ENCODE results near the gene YTHDF1. TPM values are rescaled to one million over a fixed set of nuclear protein-coding genes. Genes with fewer than 3 reads are reported as not detected.

YTHDF1 gene
- total RNA-seq, 2 experiments from 2014 or later, result 39.3 to 41.3 TPM

DNA sequence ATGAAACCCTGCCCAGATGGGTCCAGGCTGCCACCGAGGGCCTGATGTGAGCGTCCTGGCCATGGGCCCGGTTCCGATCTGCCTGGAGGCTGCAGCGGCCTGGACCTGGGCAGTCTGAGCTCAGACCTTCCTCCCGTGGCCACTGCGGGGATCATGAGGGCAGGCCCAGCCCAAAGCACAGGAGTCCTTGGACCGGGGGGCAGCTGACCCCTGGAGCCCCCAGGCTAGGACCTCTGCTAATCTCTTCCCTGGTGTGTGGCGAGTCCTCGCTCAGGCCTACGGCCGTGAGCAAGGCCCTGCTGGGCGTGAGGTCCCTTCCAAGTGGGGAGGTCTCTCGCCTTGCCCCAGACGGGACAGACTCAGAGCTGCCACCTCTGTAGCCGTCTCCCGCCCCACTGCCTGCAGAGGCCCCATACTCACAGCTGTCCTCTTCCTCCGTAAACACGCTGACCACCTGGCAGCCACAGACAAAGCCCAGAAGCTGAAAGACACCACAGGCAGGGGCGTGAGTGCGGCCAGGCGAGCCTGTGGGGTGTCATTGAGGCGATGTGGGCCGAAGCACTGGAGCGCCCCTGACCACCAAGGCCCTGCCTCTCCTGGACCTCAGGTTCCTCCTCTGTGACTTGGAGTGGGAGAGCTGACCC, 27.8 kb upstream of the YTHDF1 start:
- Mint-ChIP-seq H3K36me3 (ENCODE audit: low read depth) (no peaks in the 10 kb centered on the region), H3K27me3 (no peaks in the 10 kb centered on the region), H3K9me3 (no peaks in the 10 kb centered on the region), H3K4me3 (no peak overlapping the region), H3K4me1 (no peaks in the 10 kb centered on the region), H3K27ac (no peak overlapping the region)
- POLR2A ChIA-PET, result no interaction called here
- CTCF ChIA-PET, result no interaction called here
- DNase-seq, result no peak

DNA sequence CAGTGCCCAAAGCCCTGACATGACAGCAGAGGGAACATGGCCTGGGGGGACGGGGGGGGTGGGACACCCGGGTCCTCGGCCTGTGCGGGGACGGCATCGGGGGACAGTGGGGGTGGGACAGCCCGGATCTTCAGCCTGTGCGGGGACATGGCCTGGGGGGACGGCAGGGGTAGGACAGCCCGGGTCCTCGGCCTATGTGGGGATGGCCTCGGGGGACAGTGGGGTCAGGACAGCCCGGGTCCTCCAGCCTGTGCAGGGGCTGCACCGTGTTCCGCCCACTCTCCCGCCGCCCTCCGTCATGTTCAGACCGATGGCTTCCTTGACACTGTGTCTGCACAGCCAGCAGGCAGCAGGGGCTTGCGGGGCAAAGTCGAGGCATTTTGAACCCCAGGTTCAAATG, 26.8 kb upstream of the YTHDF1 start:
- no peak overlapping the region for H3K4me3 Mint-ChIP-seq
- DNase-seq, result no peak
- ChIA-PET CTCF (interaction anchor here (0.6 kb wide), 1 partner anchor 19 kb away, joined by 3 read pairs; no protein-coding TSS in a partner anchor), POLR2A (no interaction called here)
- no peaks in the 10 kb centered on the region for H3K4me1 Mint-ChIP-seq
- no peaks in the 10 kb centered on the region for H3K36me3 Mint-ChIP-seq (ENCODE audit: low read depth)
- H3K27me3 Mint-ChIP-seq, result no peaks in the 10 kb centered on the region
- no peaks in the 10 kb centered on the region for H3K9me3 Mint-ChIP-seq
- H3K27ac Mint-ChIP-seq, result no peak overlapping the region

DNA sequence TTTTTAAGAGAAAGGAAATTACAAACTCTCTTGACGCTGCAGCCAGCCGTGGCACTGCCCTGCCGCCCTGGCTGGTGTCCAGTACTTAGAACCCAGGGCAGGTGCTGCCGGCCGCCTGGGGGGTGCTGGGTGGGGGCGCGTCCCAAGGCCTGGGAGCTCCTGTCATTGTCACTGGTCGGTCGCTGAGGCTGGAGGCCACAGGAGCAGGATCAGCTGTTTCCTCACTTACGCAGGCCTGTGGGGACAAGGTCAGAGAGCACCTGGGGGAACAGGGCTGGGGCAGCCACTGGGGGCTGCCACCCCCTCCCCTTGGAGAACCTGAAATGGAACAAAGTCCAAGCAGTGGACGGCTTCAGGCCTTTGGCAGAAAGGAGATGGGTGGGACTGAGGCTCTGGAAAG, 25.3 kb upstream of the YTHDF1 start:
- Mint-ChIP-seq H3K9me3 (no peaks in the 10 kb centered on the region), H3K4me3 (no peak overlapping the region), H3K27ac (no peak overlapping the region), H3K4me1 (no peaks in the 10 kb centered on the region), H3K36me3 (ENCODE audit: low read depth) (no peaks in the 10 kb centered on the region), H3K27me3 (no peaks in the 10 kb centered on the region)
- POLR2A ChIA-PET, result no interaction called here
- CTCF ChIA-PET, result no interaction called here
- DNase-seq, result no peak

DNA sequence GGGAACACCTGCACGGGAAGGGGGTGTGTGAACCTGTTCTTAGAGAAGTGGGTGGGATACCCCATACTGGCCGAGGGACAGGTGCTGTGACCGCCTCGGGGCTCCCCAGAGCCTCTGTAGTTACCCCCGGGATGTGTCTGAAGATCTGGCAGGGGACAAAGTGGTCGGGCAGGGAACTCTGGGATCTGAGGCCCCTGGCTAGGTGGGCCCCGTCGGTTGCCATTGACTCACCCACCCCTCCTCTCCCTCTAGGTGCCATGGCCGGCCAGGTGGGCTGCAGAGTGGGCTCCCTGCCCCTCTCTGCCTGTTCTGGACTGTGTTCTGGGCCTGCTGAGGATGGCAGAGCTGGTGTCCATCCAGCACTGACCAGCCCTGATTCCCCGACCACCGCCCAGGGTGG, 24.1 kb upstream of the YTHDF1 start:
- H3K36me3 Mint-ChIP-seq (ENCODE audit: low read depth), result no peaks in the 10 kb centered on the region
- POLR2A ChIA-PET, result no interaction called here
- H3K4me3 Mint-ChIP-seq, result no peak overlapping the region
- H3K27ac Mint-ChIP-seq, result no peak overlapping the region
- no peak for DNase-seq
- no peaks in the 10 kb centered on the region for H3K27me3 Mint-ChIP-seq
- H3K4me1 Mint-ChIP-seq, result no peaks in the 10 kb centered on the region
- CTCF ChIA-PET, result no interaction called here
- H3K9me3 Mint-ChIP-seq, result no peaks in the 10 kb centered on the region

DNA sequence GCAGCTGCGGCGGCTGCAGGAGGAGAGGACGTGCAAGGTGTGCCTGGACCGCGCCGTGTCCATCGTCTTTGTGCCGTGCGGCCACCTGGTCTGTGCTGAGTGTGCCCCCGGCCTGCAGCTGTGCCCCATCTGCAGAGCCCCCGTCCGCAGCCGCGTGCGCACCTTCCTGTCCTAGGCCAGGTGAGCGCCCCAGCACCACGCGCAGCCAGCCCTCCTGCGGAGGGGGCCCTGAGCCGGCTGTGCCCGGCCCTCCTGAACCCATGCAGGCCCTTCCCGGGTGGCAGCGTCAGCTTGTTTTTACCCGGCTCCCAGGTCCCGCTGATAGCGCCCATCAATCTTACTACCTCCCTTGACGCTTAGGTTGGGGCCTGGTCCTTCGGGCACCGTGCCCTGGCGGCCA, 23.5 kb upstream of the YTHDF1 start:
- Mint-ChIP-seq H3K4me3 (no peak overlapping the region), H3K27me3 (no peaks in the 10 kb centered on the region), H3K36me3 (ENCODE audit: low read depth) (no peaks in the 10 kb centered on the region), H3K9me3 (no peaks in the 10 kb centered on the region), H3K4me1 (no peaks in the 10 kb centered on the region), H3K27ac (no peak overlapping the region)
- no peak for DNase-seq
- ChIA-PET CTCF (interaction anchor here (0.8 kb wide), 1 partner anchor 19 kb away, joined by 3 read pairs; no protein-coding TSS in a partner anchor), POLR2A (no interaction called here)

DNA sequence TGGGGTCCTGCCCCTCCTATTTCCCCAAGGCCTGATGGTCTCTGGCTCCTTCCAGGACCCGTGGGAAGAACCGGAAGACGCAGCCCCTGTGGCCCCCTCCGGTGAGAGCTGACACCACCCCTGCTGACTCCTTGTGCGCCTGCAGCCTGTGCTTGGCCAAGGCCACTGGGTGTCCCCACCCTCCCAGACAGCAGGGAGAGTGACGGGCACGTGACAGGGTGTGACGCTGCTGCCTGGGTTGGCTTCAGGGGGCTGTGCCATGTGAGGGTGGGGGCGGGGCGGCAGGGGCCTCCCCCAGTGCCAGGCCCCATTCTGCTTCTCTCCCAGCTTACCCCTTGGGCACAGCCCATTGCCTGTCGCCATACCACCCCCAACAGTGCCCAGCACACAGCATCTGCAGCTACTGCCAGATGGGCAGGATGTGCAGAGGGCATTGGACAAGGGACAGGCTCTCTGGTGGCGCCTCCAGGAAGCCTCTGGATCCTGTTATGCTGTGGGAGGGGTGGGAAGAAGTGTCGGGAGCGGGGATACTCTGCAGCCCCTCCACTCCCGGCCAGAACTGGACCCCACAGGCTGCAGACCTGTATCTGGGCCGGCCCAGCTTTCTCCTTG, 22.7 kb upstream of the YTHDF1 start:
- Mint-ChIP-seq H3K27me3 (no peaks in the 10 kb centered on the region), H3K36me3 (ENCODE audit: low read depth) (no peaks in the 10 kb centered on the region), H3K27ac (no peak overlapping the region), H3K9me3 (no peaks in the 10 kb centered on the region), H3K4me1 (no peaks in the 10 kb centered on the region), H3K4me3 (no peak overlapping the region)
- no peak for DNase-seq
- ChIA-PET CTCF (interaction anchor here (0.8 kb wide), 1 partner anchor 18 kb away, joined by 3 read pairs; no protein-coding TSS in a partner anchor), POLR2A (no interaction called here)

DNA sequence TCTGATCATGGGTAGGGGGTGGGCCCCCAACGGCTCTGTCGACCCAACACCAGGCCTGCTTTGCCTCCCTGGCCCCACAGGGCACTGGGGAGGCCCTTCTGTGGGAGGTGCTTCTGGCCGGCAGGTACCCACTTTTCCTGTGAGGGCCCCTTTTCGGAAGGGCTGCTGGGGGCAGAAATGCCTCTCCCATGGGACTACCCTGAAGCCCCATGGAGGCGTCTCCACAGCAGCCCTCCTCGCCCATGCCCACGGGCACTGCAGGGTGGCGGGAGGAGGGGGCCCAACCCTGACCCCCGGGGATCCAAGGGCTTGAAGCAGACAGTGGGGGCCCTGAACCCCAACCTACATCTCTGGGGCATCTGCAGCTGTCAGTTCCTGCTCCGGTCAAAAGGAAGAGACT, 22.1 kb upstream of the YTHDF1 start:
- H3K27me3 Mint-ChIP-seq, result peaks cover under 1% of the 10 kb centered on the region
- H3K9me3 Mint-ChIP-seq, result no peaks in the 10 kb centered on the region
- no peaks in the 10 kb centered on the region for H3K36me3 Mint-ChIP-seq (ENCODE audit: low read depth)
- DNase-seq, result no peak
- no peak overlapping the region for H3K4me3 Mint-ChIP-seq
- H3K4me1 Mint-ChIP-seq, result no peaks in the 10 kb centered on the region
- POLR2A ChIA-PET, result no interaction called here
- CTCF ChIA-PET, result no interaction called here
- no peak overlapping the region for H3K27ac Mint-ChIP-seq

DNA sequence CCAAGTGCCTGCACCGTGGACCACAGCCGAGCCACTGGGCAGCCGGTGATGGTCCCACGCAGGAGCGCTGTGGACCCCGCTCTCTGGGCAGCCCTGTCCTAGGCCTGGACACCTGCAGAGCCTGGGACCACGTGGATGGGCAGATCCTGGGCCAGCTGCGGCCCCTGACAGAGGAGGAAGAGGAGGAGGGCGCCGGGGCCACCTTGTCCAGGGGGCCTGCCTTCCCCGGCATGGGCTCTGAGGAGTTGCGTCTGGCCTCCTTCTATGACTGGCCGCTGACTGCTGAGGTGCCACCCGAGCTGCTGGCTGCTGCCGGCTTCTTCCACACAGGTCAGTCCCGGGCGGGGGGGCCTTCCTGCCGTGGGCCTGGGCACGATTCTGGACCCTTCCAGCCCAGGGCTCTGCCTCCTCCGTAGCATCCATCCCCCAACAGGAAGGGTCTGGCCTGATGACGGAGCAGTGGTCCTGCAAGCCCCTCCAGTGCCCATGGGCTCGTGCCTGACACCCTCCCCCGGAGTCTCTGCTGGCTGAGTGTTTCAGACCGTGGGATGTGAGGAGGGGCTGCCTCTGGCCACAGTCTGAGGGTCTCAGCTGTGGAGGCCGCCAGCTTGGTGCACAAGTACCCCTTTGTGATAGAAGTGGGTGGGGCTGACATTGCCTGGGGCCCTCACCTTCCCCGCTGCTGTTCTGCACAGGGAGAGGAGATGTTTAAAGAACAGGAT, 20.3 kb upstream of the YTHDF1 start:
- H3K9me3 Mint-ChIP-seq, result no peaks in the 10 kb centered on the region
- POLR2A ChIA-PET, result no interaction called here
- no peak overlapping the region for H3K27ac Mint-ChIP-seq
- no peaks in the 10 kb centered on the region for H3K4me1 Mint-ChIP-seq
- H3K4me3 Mint-ChIP-seq, result no peak overlapping the region
- peaks cover 10% of the 10 kb centered on the region for H3K27me3 Mint-ChIP-seq
- no peaks in the 10 kb centered on the region for H3K36me3 Mint-ChIP-seq (ENCODE audit: low read depth)
- CTCF ChIA-PET, result no interaction called here
- DNase-seq, result no peak

DNA sequence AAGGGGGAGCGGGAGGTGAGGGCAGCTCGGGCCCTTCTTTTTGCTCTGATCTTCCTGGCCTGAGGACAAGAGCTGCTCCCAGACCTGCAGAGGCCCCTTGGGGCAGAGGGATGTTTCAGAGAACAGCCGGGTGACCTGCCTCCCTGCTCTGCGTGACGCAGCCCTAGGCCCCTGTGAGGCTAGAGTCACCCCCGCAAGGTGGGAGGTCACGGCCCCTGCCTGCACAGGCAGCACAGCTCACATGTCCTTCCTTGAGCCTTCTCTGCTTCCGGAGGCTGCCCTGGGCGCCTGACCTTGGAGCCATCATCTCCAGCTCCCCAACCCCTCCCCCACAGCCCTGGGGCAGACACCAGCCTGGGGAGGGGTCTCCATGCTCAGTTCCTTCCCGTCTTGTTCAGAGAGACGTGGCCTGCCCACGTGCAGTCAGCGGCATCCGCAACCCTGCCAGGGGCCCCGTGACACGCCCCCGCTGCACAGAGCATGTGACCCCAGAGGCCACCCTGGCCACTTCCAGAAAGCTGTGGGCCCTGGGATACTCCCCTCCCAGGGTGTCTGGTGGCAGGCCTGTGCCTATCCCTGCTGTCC, 19.6 kb upstream of the YTHDF1 start, which contains the start of gene BIRC7:
TSS of gene BIRC7 (plus strand) at position 507 of the 585 bp plus-strand sequence. CDS start 192 bp downstream, outside the sequence.
- no peak for DNase-seq
- CTCF ChIA-PET, result interaction anchor here (2.1 kb wide), 1 partner anchor 12 kb away, joined by 8 read pairs; no protein-coding TSS in a partner anchor
- Mint-ChIP-seq H3K27ac (no peak within 1 kb of the TSS), H3K4me3 (no peak within 1 kb of the TSS), H3K36me3 (ENCODE audit: low read depth) (no peaks in the 10 kb centered on the region), H3K27me3 (peaks cover 15% of the 10 kb centered on the region), H3K4me1 (no peaks in the 10 kb centered on the region), H3K9me3 (no peaks in the 10 kb centered on the region)
- POLR2A ChIA-PET, result no interaction called here

DNA sequence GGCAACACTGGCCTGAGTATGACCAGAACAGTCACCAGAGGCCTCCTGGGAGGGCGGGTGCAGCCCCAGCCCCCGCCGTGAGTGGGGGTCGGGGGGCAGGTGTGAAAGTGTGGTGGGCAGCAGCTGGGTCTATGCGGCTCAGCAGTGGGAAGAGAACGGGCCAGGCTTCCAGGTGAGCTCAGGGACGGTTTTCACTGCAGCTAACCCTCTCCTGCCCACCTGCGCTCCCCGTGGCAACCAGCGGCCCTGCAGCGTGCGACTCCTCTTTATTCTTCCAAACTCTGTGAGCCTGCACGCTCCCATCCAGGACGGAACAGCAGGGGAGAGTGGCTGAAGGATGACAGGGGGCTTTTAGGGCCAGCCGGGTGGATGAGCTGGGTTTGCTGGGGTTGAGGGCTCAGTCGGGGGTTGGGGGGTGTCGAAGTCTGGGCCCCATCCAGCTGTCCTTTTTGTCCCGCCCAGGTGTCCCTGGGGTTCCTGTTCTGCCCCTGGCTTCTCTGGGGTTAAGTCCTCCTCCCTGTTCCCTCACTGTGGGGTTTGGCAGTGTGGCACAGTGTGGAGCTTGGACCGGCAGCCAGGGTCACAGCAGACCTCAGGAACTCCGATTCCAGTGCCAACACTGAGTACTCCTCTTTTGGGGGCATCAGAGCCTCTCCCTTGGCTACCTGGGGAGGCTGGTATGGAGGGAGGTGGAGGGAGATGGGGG, 18.9 kb upstream of the YTHDF1 start:
- peaks cover 20% of the 10 kb centered on the region for H3K27me3 Mint-ChIP-seq
- CTCF ChIA-PET, result interaction anchor here (2.1 kb wide), 1 partner anchor 12 kb away, joined by 8 read pairs; no protein-coding TSS in a partner anchor

DNA sequence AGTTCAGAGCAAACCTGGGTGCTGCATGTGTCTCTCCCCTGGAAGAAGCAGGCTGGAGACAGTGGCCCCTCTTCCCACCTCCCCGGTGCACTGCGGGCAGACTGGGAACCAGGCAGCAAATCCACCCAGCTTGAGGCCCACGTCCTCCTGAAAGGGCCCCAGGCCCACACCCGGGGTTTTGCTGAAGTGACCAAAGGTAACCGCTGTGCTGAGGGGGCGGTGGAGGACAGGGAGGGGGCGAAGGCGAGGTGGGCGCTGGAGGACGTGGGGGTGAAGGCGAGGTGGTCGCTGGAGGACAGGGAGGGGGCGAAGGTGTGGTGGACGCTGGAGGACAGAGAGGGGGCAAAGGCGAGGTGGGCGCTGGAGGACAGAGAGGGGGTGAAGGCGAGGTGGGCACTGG, 18.0 kb upstream of the YTHDF1 start:
- H3K36me3 Mint-ChIP-seq (ENCODE audit: low read depth), result no peaks in the 10 kb centered on the region
- no peak overlapping the region for H3K27ac Mint-ChIP-seq
- no peaks in the 10 kb centered on the region for H3K4me1 Mint-ChIP-seq
- peaks cover 28% of the 10 kb centered on the region for H3K27me3 Mint-ChIP-seq
- POLR2A ChIA-PET, result no interaction called here
- CTCF ChIA-PET, result interaction anchor here (0.7 to 2.1 kb wide), 3 partner anchors 11 to 35 kb away, joined by 3 to 8 read pairs (median 3); no protein-coding TSS in a partner anchor
- no peak overlapping the region for H3K4me3 Mint-ChIP-seq
- DNase-seq, result no peak
- H3K9me3 Mint-ChIP-seq, result no peaks in the 10 kb centered on the region

More for the DNA sequence above, 18.9 kb upstream of the YTHDF1 start:
- H3K27ac Mint-ChIP-seq, result no peak overlapping the region
- no peak for DNase-seq
- no peak overlapping the region for H3K4me3 Mint-ChIP-seq
- POLR2A ChIA-PET, result no interaction called here
- H3K4me1 Mint-ChIP-seq, result no peaks in the 10 kb centered on the region
- H3K9me3 Mint-ChIP-seq, result no peaks in the 10 kb centered on the region
- no peaks in the 10 kb centered on the region for H3K36me3 Mint-ChIP-seq (ENCODE audit: low read depth)

DNA sequence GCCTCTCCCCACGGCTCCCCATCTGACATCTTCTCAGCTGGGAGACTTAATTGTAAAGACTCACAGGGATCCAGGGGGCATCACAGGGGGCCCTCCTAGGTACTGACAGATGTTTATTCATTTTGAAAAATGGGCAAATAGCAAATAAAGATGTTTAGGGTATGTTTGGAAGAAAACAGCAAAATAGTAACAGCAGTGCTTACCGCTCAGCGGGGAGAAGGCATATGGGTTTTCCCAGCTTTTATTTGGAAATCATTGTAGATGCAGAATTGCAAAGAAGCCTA, 17.1 kb upstream of the YTHDF1 start:
- Mint-ChIP-seq H3K4me3 (no peak overlapping the region), H3K36me3 (ENCODE audit: low read depth) (no peaks in the 10 kb centered on the region), H3K9me3 (no peaks in the 10 kb centered on the region), H3K27ac (no peak overlapping the region), H3K4me1 (no peaks in the 10 kb centered on the region), H3K27me3 (peaks cover 29% of the 10 kb centered on the region)
- no peak for DNase-seq
- ChIA-PET CTCF (interaction anchor here (0.9 kb wide), 1 partner anchor 21 kb away, joined by 3 read pairs; no protein-coding TSS in a partner anchor), POLR2A (no interaction called here)
